GM18505 (cell line): ENCODE measurements around the gene CAMSAP3.

ENCODE experiments used
- ATAC-seq: cut with Tn5 transposase; IDR thresholded peaks from one replicate; pipeline ENCODE4 v1.9.1; 2021; ENCODE audit not compliant: unreplicated experiment
- POLR2A ChIP-seq: IDR thresholded peaks from 4 replicates; pipeline ENCODE4 v1.6.1; 2011; ENCODE audit warnings: borderline replicate concordance; ENCODE audit not compliant: insufficient read depth, insufficient read length; ENCODE audit errors: extremely low read depth

CAMSAP3 gene

GRCh38 chr19:7646426-7646700, 50.7 kb downstream of the CAMSAP3 start:
- ATAC-seq, result no peak
- TF ChIP-seq POLR2A, result no peak

- no peak for TF ChIP-seq POLR2A
- ATAC-seq, result no peak
Observed at GRCh38 chr19:7647156-7647555, 51.5 kb downstream of the CAMSAP3 start.

GRCh38 chr19:7648265-7649014, 52.8 kb downstream of the CAMSAP3 start:
- no peak for TF ChIP-seq POLR2A
- no peak for ATAC-seq

GRCh38 chr19:7650148-7650547, 54.5 kb downstream of the CAMSAP3 start:
- no peak for TF ChIP-seq POLR2A
- ATAC-seq, result no peak

- no peak for ATAC-seq
- no peak for TF ChIP-seq POLR2A
Observed at GRCh38 chr19:7652061-7652641, 56.5 kb downstream of the CAMSAP3 start.

GRCh38 chr19:7654401-7654800, 58.7 kb downstream of the CAMSAP3 start:
- ATAC-seq, result no peak
- no peak for TF ChIP-seq POLR2A

GRCh38 chr19:7655581-7655980, 59.9 kb downstream of the CAMSAP3 start:
- no peak for ATAC-seq
- no peak for TF ChIP-seq POLR2A

GRCh38 chr19:7657131-7657751, 61.6 kb downstream of the CAMSAP3 start:
- no peak for TF ChIP-seq POLR2A
- ATAC-seq, result no peak

GRCh38 chr19:7658219-7658686, 62.6 kb downstream of the CAMSAP3 start:
- peak; percentile 60 for TF ChIP-seq POLR2A
- no peak for ATAC-seq

- ATAC-seq, result no peak
Observed at GRCh38 chr19:7661744-7662538, 66.3 kb downstream of the CAMSAP3 start.

GRCh38 chr19:7662657-7663056, 67.0 kb downstream of the CAMSAP3 start:
- no peak for TF ChIP-seq POLR2A
- ATAC-seq, result no peak

More at GRCh38 chr19:7661744-7662538, 66.3 kb downstream of the CAMSAP3 start:
- TF ChIP-seq POLR2A, result no peak

- TF ChIP-seq POLR2A, result no peak
- ATAC-seq, result no peak
Observed at GRCh38 chr19:7663706-7664105, 68.0 kb downstream of the CAMSAP3 start.

- no peak for TF ChIP-seq POLR2A
- no peak for ATAC-seq
Observed at GRCh38 chr19:7665076-7665475, 69.4 kb downstream of the CAMSAP3 start.
